Ramos (cell line): ENCODE measurements around the gene CCL24.
"Not testable (repeated sequence)": the region's sequence is repeated elsewhere in the genome, so short reads cannot be mapped to it uniquely, and the experiment has no call there.

ENCODE experiments used
- in situ Hi-C: fragments of 300-500 bp; cut with MboI; formaldehyde crosslinking; loops from one replicate; pipeline ENCODE4 v1.14.3; 2022; ENCODE audit warnings: low sequenced_read_pairs; ENCODE audit not compliant: unreplicated experiment

The CCL24 gene

DNA sequence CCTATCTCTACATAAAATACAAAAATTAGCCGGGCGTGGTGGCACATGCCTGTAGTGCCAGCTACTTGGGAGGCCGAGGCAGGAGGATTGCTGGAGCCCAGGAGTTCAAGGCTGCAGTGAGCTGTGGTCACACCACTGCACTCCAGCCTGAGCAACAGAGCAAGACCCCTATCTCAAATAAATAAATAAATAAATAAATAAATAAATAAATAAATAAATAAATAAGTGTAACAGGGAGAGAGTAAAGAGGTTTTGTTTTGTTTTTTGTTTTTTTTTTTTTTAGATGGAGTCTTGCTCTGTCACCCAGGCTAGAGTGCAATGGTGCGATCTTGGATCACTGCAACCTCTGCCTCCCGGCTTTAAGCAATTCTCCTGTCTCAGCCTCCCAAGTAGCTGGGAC is 21.0 kb downstream of the CCL24 start:
- in situ Hi-C loops = not testable (repeated sequence)

DNA sequence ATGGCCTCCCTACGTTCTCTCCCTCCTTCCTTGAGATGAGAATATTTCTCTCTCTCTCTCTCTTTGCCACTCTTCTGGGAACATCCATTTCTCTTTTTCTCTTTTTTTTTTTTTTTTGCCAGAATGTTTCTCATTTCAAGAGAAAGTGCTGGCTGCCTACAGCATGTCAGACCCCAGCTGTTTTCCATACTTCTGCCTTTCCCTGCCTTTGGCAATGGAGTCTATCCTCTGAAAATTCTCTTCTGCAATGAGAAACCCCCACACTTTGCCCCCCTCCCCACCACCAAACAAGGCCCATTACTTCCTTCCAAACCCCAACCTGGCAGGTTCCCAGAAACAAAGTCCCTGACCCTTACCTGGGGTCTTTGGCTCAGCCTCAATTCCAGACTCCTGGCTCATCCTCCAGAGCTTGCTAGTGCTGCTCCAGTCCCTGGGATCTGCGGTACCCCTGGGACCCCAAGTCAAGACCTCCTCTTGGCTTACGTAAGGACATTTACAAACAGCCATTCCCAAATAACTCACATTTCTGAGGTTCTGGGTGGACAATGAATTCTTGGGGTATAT is 24.2 kb downstream of the CCL24 start:
- in situ Hi-C loops = no loop called here

DNA sequence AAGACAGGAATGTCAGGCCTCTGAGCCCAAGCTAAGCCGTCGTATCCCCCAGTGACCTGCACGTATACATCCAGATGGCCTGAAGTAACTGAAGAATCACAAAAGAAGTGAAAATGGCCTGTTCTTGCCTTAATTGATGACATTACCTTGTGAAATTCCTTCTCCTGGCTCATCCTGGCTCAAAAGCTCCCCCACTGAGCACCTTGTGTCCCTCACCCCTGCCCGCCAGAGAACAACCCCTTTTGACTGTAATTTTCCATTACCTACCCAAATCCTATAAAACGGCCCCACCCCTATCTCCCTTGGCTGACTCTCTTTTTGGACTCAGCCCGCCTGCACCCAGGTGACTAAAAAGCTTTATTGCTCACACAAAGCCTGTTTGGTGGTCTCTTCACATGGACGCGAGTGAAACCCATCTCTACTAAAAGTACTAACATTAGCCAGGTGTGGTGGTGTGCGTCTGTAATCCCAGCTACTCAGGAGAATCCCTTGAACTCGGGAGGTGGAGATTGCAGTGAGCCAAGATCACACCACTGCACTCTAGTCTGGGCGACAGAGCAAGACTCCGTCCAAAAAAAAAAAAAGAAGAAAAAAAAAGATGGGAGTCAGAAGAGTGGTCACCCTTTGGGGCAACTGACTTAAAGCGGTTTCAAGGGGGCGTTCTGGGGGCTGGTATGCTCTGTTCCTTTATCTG is 25.3 kb downstream of the CCL24 start:
- in situ Hi-C loops = not testable (repeated sequence)

DNA sequence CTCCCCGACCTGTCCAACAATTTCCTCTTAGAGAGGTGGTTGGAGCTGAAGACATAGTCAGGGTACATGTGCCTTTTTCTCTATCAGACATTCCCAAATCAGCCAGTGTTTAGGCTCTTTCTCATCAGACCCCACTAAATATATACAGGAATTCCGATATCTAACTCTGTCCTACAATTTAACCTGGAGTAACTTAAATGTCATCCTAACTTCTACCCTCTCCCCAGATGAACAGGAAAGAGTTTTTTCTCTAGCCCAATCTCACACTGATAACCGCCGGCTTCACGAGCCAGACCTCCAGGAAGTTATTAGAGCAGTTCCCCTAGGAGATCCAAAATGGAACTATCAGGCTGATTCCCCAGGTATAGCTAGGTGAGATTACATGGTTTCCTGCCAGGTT is 30.5 kb downstream of the CCL24 start:
- in situ Hi-C loops = not testable (repeated sequence)

DNA sequence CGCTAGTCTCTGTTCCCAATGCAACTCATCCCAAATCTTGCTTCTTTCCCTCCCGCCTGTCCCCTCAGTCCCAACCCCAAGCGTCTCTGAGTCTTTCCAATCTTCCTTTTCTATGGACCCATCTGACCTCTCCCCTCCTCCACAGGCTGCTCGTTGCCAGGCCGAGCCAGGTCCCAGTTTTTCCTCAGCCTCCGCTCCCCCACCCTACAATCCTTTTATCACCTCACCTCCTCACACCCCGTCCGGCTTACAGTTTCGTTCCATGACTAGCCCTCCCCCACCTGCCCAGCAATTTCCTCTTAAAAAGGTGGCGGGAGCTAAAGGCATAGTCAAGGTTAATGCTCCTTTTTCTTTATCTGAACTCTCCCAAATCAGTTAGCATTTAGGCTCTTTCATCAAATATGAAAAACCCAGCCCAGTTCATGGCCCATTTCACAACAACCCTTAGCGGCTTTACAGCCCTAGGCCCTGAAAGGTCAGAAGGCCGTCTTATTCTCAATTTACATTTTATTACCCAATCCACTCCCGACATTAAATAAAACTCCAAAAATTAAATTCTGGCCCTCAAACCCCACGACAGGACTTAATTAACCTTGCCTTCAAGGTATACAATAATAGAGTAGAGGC is 32.8 kb downstream of the CCL24 start:
- in situ Hi-C loops = not testable (repeated sequence)

DNA sequence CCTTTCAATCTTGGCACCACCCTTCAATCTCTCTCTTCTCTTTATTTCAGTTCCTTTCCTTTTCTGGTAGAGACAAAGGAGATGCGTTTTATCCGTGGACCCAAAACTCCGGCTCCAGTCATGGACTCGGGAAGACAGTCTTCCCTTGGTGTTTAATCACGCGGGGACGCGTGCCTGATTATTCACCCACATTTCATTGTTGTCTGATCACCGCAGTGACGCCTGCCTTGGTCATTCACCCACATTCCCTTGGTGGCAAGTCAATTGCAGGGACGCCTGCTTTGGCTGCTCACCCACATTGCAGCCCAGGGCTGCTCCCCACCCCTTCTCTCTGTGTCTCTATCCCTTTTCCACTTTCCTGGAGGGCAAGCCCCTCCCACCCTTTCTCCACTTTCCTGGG is 34.1 kb downstream of the CCL24 start:
- in situ Hi-C loops = loop anchor here (10.0 kb wide), 1 partner anchor 715 kb away; no protein-coding TSS in a partner anchor

DNA sequence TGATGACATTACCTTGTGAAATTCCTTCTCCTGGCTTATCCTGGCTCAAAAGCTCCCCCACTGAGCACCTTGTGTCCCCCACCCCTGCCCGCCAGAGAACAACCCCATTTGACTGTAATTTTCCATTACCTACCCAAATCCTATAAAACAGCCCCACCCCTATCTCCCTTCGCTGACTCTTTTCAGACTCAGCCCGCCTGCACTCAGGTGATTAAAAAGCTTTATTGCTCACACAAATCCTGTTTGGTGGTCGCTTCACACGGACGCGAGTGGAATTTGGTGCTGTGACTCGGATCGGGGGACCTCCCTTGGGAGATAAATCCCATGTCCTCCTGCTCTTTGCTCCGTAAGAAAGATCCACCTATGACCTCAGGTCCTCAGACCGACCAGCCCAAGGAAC is 34.6 kb downstream of the CCL24 start:
- in situ Hi-C loops = loop anchor here (10.0 kb wide), 1 partner anchor 714 kb away; no protein-coding TSS in a partner anchor

DNA sequence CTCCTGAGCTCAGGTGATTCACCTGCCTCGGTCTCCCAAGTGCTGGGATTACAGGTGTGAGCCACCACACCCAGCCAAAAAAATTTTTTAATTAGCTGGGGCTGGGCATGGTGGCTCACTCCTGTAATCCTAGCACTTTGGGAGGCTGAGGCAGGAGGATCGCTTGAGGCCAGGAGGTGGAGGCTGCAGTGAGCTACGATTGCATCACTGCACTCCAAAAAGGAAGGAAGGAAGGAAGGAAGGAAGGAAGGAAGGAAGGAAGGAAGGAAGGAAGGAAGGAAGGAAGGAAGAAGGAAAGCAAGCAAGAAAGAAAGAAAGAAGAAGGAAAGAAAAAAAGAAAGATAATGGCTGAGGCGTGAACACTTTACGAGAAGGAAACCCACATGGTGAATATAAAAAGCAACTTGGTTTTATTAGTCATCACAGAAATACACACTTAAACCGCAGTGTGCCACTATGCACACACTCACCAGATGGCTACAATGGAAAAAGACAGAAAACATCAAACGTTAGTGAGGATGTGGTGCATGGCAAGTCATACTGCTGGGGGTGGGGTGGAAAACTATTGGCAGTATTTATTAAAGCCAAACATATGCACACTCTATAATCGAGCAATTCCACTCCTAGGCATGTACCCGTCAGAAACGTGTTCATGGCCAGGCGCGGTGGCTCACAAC is 37.2 kb downstream of the CCL24 start:
- in situ Hi-C loops = loop anchor here (10.0 kb wide), 1 partner anchor 712 kb away; no protein-coding TSS in a partner anchor

DNA sequence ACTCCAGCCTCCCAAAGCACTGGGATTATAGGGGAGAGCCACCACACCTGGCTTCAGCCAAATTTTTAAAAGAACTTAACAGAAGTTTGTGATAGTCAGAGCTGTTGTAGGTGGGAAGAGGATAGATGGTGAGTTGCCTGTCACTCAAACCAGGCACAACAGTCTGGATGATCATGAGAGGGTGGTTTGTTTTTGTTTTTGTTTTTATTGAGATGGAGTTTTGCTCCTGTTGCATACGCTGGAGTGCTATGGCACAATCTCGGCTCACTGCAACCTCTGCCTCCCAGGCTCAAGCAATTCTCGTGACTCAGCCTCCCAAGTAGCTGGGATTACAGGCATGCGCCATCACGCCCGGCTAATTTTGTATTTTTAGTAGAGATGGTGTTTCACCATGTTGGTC is 39.6 kb downstream of the CCL24 start:
- in situ Hi-C loops = loop anchor here (10.0 kb wide), 1 partner anchor 709 kb away; no protein-coding TSS in a partner anchor

DNA sequence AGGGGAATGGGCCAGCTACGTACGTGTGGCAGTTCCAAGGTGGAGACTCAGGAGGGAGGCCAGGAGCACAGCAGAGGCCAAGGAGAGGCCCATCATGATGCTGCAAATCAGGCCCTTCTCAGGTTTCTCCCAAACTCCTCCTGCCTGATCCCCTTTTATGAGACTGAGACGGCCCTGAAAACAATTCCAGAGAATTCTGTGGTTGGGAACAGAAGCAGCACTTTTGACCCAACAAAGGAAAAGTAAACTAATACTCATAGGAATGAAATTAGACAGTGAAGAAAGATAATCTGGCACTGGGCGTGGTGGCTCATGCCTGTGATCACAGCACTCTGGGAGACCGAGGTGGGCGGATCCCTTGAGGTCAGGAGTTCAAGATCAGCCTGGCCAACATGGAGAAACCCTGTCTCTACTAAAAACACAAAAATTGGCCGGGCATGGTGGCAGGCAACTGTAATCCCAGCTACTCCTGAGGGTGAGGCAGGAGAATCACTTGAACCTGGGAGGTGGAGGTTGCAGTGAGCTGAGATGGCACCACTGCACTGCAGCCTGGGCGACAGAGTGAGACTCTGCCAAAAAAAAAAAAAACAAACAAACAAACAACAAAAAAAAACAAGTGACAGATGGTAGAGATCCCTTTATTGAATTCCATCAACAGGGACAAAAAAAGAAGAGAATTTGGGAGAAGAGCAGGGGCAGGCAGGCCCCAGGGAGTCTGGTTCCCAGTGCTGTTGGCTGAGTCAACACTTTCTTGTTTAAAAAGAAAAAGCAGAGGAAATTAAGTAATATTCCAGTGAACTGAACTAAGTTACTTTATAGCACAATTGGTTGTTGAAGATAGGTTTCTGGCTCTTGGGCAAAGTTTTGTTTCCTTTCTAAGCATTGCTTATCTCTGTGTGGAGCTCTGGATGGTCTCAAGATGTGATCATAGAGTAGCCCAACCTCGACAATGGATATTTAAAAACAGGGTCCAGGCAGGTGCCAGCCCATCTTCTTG is 41.2 kb downstream of the CCL24 start, which contains the start of gene CCL26:
Gene CCL26, minus strand, starts transcription at position 131 of the 997 bp plus-strand sequence. Its CDS starts 35 bp downstream, at position 96.
- in situ Hi-C loops = loop anchor here (10.0 kb wide), 1 partner anchor 708 kb away; no protein-coding TSS in a partner anchor

DNA sequence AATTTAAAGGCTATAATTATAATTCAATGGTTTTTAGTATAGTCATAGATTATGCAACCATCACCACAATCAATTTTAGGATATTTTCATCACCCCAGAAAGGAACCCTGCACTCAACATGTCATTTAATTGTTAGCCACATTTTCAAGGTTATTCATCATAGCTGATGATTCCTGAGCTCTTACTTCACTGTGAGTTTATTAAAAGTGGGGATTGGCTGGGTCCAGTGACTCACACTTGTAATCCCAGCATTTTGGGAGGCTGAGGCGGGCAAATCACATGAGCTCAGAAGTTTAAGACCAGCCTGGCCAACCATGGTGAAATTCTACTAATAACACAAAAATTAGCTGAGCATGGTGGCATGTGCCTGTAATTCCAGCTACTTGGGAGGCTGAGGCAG is 42.4 kb downstream of the CCL24 start:
- in situ Hi-C loops = loop anchor here (10.0 kb wide), 1 partner anchor 706 kb away; no protein-coding TSS in a partner anchor

DNA sequence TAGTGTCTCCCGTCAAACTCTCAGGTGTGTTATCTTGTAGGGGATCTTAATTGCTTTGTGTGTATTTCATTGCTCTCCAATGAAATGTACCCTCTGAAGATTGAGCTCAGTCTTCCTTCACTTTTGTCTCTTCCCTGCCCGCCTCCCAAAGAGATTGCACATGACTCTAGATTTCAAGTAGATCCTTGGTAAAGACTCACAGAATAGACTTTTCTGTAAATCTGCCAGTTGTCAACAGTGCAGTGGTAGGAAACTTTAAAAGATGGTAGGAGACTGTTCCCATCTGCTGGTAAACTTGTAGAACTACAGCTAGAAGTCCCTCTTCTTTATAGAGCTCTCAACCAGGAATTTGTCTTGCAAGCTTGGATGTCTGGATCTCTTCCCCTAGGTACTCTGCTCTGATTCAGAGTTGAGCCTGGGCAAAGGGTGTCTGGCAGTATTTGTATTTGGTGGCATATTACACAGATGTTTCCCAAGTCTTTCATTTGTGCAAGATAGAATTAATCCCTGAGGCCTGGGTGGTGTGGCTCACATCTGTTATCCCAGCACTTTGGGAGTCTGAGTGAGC is 51.2 kb downstream of the CCL24 start:
- in situ Hi-C loops = loop anchor here (5.0 kb wide), 1 partner anchor 325 kb away; no protein-coding TSS in a partner anchor

DNA sequence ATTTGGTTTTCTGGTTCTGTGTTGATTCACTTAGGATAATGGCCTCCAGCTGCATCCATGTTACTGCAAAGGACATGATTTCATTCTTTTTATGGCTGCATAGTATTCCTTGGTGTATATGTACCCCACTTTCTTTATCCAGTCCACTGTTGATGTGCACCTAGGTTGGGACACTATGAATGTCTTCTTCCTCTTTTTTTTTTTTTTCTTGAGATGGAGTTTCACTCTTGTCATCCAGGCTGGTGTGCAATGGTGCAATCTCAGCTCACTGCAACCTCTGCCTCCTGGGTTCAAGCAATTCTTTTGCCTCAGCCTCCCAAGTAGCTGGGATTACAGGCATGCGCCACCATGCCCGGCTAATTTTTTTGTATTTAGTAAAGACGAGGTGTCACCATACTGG is 51.8 kb downstream of the CCL24 start:
- in situ Hi-C loops = loop anchor here (5.0 kb wide), 1 partner anchor 324 kb away; no protein-coding TSS in a partner anchor
